D721Med (cell line): Measurements from ENCODE around the gene ZDHHC20.
A peak's percentile ranks its signal among the peaks of the same experiment; 100 is the strongest.

Experiments
- DNase-seq: peaks from one replicate; pipeline ENCODE4 v3.0.0; 2011; ENCODE audit warnings: low spot score; ENCODE audit not compliant: insufficient read length
- FAIRE-seq: peaks from 2 replicates; lab custom pipeline; 2011; peaks lifted over from hg19 to GRCh38; lab: Jason Lieb, UNC
- TF ChIP-seq, protein P1 (sequence below): IDR thresholded peaks from 2 replicates; pipeline ENCODE4 v1.5.1; 2012; ENCODE audit warnings: mild to moderate bottlenecking, control low read depth; ENCODE audit not compliant: insufficient read depth; ENCODE audit errors: missing control alignments

ZDHHC20 gene

DNA sequence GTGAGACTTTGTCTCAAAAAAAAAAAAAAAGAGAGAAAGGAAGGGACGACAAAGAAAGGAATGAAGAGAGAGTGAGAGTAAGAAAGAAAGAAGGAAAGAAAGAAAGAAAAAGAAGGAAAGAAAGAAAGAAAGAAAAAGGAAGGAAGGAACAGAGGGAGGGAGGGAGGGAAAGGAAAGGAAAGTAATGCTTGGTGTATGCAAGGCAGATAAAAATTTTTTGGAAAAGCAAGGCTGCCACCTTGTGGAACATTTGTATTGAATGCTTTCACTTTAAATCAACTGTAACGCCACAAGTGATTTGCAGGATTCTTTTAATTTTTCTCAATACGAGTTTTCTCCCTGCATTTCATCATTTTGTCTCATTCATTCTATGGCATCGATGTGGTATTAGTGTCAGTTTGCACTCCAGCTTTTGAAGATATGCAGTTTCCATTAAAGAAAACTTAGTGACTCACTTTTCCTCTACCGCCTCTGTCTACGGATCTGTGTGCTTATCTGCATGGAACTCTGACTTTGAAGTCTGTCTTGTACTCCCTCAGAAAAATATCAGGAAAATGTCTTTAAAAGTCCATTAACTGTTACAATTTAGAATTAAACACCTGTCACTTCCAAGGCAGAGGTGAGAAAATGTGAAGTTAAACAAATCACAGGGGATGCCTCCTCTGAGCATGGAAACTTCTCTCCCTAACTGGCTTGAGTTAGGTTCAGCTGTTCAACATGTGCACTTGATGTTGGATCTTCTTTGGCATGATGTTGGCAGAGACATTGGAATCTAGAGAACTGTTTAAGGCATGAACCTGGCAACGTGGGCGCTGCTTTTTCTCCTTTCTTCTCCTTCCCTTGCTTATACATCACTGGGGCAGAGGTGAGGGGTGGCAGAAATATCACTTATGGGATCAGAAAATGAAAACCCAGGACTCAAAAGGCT lies 20.0 kb upstream of the ZDHHC20 start:
- DNase-seq (no peak), FAIRE-seq (peak; percentile 85)
- TF ChIP-seq, protein P1, sequence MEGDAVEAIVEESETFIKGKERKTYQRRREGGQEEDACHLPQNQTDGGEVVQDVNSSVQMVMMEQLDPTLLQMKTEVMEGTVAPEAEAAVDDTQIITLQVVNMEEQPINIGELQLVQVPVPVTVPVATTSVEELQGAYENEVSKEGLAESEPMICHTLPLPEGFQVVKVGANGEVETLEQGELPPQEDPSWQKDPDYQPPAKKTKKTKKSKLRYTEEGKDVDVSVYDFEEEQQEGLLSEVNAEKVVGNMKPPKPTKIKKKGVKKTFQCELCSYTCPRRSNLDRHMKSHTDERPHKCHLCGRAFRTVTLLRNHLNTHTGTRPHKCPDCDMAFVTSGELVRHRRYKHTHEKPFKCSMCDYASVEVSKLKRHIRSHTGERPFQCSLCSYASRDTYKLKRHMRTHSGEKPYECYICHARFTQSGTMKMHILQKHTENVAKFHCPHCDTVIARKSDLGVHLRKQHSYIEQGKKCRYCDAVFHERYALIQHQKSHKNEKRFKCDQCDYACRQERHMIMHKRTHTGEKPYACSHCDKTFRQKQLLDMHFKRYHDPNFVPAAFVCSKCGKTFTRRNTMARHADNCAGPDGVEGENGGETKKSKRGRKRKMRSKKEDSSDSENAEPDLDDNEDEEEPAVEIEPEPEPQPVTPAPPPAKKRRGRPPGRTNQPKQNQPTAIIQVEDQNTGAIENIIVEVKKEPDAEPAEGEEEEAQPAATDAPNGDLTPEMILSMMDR: peak; percentile 62

DNA sequence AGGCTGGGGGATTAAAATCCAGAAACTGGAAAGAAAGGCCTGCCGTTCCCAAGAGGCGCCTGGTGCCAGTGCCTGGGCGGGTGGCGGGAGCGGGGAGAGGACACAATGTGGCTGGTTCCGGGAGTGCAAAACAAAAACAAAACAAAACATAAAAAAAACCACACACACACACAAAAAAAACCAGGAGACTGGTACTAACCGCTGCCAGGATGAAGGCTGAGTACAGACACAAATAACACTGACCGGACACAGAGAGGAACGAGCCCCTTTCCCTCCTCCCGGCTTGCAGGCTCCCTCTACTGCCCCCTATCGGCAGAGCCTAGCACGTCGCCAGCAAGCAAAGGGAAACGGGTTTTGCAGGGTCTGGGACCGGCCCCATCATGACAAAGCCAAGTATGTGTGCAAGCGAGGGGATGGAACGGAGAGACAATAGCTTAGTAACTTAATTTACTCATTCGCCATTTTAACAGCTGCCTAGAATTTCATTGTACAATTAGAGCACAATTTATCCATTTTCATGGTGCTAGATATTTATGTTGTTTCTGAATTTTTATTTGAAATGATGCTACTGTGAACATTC lies 17.9 kb upstream of the ZDHHC20 start:
- FAIRE-seq (no peak), DNase-seq (no peak)
- TF ChIP-seq, protein P1: peak; percentile 95

DNA sequence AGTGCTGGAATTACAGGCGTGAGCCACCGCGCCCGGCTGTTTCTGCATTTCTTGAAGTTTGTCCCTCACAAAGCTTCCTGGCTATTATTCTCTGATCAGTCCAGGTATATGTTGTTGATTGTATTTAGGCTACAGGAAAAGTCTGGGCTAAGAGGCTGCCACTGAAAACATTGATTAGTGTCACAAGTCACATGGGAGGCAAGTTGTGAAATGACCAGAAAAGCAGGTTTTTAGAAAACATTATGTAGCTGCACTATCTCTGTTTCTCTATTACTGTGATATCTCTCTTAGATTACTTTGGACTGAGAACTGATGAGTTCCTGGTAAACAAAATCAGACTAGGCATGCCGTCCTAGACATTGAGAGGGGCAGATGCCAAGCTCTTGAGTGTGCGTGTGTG lies 16.0 kb upstream of the ZDHHC20 start:
- FAIRE-seq (no peak), DNase-seq (no peak)
- TF ChIP-seq, protein P1: no peak

DNA sequence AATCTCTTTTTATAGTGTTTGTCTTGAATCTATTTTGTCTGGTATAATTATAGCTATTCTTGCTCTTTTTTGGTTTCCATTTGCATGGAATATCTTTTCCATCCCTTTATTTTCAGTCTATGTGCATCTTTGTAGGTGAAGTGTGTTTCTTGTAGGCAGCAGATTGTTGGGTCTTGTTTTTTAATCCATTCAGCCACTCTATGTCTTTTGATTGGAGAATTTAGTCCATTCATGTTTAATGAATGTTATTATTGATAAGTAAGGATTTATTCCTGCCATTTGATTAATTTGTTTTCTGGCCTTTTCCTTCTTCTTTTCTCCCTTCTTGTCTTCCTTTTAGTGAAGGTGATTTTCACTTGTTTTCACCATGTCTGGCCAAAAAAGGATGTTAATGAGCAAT lies 11.7 kb upstream of the ZDHHC20 start:
- FAIRE-seq (no peak), DNase-seq (no peak)
- TF ChIP-seq, protein P1: no peak

DNA sequence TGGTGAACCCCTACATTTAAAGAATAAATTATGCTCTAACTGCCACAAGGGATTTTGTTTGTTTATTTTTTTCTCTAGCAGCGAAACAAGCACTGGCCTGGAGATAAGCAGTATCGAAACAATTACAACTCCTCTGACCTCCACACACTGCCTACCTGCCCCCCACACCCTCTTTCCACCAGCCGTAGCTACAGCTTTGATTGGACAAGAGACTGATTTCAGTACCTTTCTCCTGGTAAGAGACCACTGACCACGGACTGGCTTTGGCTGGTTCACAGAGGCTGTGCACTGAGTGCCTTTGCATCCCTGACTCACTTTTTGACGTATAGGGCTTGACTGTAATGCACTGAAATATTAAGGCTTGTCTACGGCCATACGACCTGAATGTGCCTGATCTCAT lies 7.4 kb upstream of the ZDHHC20 start:
- no peak for DNase-seq
- TF ChIP-seq, protein P1: no peak
- no peak for FAIRE-seq

DNA sequence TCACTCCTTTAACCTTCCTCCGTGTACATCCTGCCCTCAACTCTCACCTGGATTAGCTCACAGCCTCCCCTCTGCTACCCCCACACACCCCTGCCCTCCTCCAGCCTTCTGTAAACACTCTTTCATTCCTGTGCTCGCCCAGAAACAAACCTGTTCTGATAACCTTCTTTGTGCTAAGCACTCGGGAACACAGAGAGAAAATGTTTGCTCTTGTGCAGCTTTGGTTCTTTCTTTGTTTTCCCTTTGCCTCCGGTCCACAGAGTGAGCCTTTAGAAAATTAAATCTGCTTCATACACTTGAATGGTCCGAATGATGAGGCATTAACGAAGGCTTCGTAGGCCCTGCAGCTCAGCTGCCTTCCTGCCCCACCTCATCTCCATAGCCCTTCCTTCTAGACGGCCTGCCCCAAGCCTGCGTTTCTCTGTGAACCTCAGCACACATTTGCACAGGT lies 6.6 kb upstream of the ZDHHC20 start:
- no peak for DNase-seq
- no peak for FAIRE-seq
- TF ChIP-seq, protein P1: no peak

DNA sequence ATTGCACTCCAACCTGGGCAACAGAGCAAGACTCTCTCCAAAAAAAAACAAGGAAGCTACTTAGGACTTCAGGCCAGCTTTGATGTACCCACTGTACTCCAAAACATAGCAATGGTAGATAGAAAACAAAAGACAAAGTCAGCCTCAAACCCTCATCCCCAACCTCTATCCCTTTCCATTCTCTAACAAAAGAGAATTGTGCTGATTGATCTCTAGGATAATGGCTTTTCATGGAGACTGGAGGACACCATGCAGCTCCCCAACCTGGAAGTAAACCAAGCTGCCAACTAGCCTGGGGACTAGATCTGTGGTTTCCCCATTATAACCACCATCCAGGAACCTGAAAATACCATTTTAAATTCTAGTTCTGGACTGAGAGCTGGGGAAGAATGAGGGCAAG lies 4.3 kb upstream of the ZDHHC20 start:
- TF ChIP-seq, protein P1: no peak
- FAIRE-seq: no peak
- no peak for DNase-seq
